HepG2 (cell line): ENCODE measurements around the gene TKFC. TPM values are rescaled to one million over a fixed set of nuclear protein-coding genes. Genes with fewer than 3 reads are reported as not detected.

Experiments used
- CENPX ChIP-seq: sonication (generic); formaldehyde crosslinking; IDR thresholded peaks from 2 replicates; pipeline ENCODE4 v1.9.0; 2021; ENCODE audit warnings: mild to moderate bottlenecking, missing genetic modification reagents, moderate library complexity
- CREM ChIP-seq, 2 experiments: sonication (generic) in 1 of 2; formaldehyde crosslinking in 1 of 2; IDR thresholded peaks; 2 replicates each; pipeline versions ENCODE4 v1.4.0 to v1.6.1; 2016 to 2020; ENCODE audit warnings: antibody characterized with exemption in 1 of 2, mild to moderate bottlenecking in 1 of 2, missing genetic modification reagents in 1 of 2
- ELF3 ChIP-seq: IDR thresholded peaks from 2 replicates; pipeline ENCODE4 v1.6.1; 2016; ENCODE audit warnings: missing genetic modification reagents, missing compliant biosample characterization
- GLI4 ChIP-seq: sonication (generic); formaldehyde crosslinking; IDR thresholded peaks from 2 replicates; pipeline ENCODE4 v1.5.1; 2020; ENCODE audit warnings: missing genetic modification reagents, mild to moderate bottlenecking, moderate library complexity, borderline replicate concordance
- HNRNPLL ChIP-seq: fragments of 200-400 bp; formaldehyde crosslinking; IDR thresholded peaks from 2 replicates; pipeline ENCODE4 v1.6.1; 2017; ENCODE audit warnings: mild to moderate bottlenecking, low read depth, low read length; ENCODE audit not compliant: poor library complexity, severe bottlenecking
- MED13 ChIP-seq: sonication (generic); formaldehyde crosslinking; IDR thresholded peaks from 2 replicates; pipeline ENCODE4 v1.5.0; 2020; ENCODE audit warnings: missing genetic modification reagents
- RCOR2 ChIP-seq: IDR thresholded peaks from 2 replicates; pipeline ENCODE4 v1.6.1; 2016; ENCODE audit warnings: missing biosample characterization, missing genetic modification reagents
- SMAD3 ChIP-seq: sonication (generic); formaldehyde crosslinking; IDR thresholded peaks from 2 replicates; pipeline ENCODE4 v1.4.0; 2020; ENCODE audit warnings: missing genetic modification reagents
- SMARCE1 ChIP-seq: fragments of 450-650 bp; IDR thresholded peaks from 2 replicates; pipeline ENCODE4 v1.6.1; 2017; ENCODE audit warnings: borderline replicate concordance
- YY1 ChIP-seq: IDR thresholded peaks from 2 replicates; pipeline ENCODE4 v1.6.1; 2011; ENCODE audit warnings: low read length, low read depth, moderate library complexity, mild to moderate bottlenecking; ENCODE audit not compliant: insufficient read depth, insufficient replicate concordance
- ZNF451 ChIP-seq: sonication (generic); formaldehyde crosslinking; IDR thresholded peaks from 2 replicates; pipeline ENCODE4 v1.5.0; 2020; ENCODE audit warnings: mild to moderate bottlenecking, missing genetic modification reagents
- ZNF616 ChIP-seq: sonication (generic); formaldehyde crosslinking; IDR thresholded peaks from 2 replicates; pipeline ENCODE4 v1.5.0; 2020; ENCODE audit warnings: low read depth, mild to moderate bottlenecking, missing genetic modification reagents
- ZNF777 ChIP-seq: sonication (generic); formaldehyde crosslinking; IDR thresholded peaks from 2 replicates; pipeline ENCODE4 v1.4.0; 2020; ENCODE audit warnings: missing genetic modification reagents
- polyA plus RNA-seq, 8 experiments: library from polyadenylated mRNA; depleted of rRNA in 3 of 8; stranded (reverse) in 7 of 8; unstranded in 1 of 8; fragments of >200 nt; fragmentation: Illumina TruSeq in 4 of 8; extraction: Trizol in 4 of 8; gene quantifications; 2 replicates each; pipeline versions ENCODE4 v1.2.1 to v1.2.3, GENCODE V29; 2011 to 2016; ENCODE audit warnings: low read depth in 4 of 8, missing spikeins in 1 of 8, mixed read lengths in 1 of 8; ENCODE audit not compliant: insufficient read depth in 1 of 8
- total RNA-seq, 5 experiments: library from RNA; depleted of rRNA; stranded (reverse); fragments of >200 nt; fragmentation: Illumina TruSeq; extraction: Trizol; gene quantifications; 2 replicates each; pipeline ENCODE4 v1.2.3, GENCODE V29; 2016; ENCODE audit warnings: low read depth in 1 of 5
- TF ChIP-seq, protein P1 (sequence below): sonication (generic); formaldehyde crosslinking; IDR thresholded peaks from 2 replicates; pipeline ENCODE4 v1.5.0; 2020; ENCODE audit warnings: mild to moderate bottlenecking, missing genetic modification reagents, borderline replicate concordance
- TF ChIP-seq, protein P2 (sequence below): sonication (generic); formaldehyde crosslinking; IDR thresholded peaks from 2 replicates; pipeline ENCODE4 v1.5.1; 2020; ENCODE audit warnings: missing genetic modification reagents, mild to moderate bottlenecking, borderline replicate concordance
- TF ChIP-seq, protein P3 (sequence below): sonication (generic); formaldehyde crosslinking; IDR thresholded peaks from 2 replicates; pipeline ENCODE4 v1.5.0; 2020; ENCODE audit warnings: mild to moderate bottlenecking, missing genetic modification reagents
- TF ChIP-seq, protein P4 (sequence below): sonication (generic); formaldehyde crosslinking; IDR thresholded peaks from 2 replicates; pipeline ENCODE4 v1.4.0; 2020; ENCODE audit warnings: mild to moderate bottlenecking, low read depth, missing genetic modification reagents
- TF ChIP-seq, protein P5 (sequence below): sonication (generic); formaldehyde crosslinking; IDR thresholded peaks from 2 replicates; pipeline ENCODE4 v1.5.0; 2020; ENCODE audit warnings: mild to moderate bottlenecking, missing genetic modification reagents

TKFC gene
- total and polyA plus RNA-seq, 2 of the 13 experiments (the other 11 are each of a cell fraction or from before 2014, with no cell fraction given), result 147 to 197 TPM

DNA sequence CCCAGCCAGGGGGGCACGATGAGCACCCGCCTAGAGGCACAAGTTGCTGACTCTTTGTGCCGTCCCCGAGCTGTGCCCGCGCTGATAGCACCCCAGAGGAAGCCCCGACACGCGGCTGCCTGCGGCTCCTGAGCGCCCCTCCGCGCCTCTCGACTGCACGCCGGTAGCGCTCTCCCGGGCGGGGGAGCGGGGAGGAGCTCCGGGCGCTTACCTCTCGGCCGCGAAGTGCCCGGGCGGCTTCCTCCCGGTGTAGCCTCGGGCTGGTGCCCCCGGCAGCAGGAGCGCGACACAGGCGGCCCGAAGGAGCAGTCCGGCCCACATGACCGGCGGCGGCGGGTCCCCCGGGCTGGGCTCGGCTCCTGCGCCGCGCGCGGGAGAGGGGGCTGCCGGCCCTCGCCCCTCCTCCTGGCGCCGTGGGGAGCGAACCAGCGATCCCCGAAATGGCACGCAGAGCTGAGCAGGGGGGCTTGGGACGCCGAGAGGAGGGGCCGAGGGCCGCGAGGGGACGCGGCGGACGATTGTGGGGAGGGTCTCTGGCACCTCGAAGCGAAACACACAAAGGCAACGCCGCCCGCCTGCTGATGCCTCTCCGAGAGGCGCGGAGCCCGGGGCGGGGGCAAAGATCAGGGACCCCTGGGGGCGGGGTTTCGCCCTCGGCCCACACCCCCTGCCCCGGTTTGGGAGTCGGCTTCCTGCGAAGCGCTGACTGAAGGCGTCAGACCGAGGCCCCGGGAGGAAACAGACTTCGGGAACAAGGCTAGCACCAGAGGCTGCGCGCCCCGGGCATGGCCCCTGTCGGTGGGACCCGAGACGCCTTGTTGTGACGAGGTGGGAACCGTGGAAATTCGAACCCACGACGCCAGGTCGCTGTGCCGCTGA, 38.1 kb upstream of the TKFC start, which contains the start of gene VWCE (continued):
- TF ChIP-seq, protein P1, sequence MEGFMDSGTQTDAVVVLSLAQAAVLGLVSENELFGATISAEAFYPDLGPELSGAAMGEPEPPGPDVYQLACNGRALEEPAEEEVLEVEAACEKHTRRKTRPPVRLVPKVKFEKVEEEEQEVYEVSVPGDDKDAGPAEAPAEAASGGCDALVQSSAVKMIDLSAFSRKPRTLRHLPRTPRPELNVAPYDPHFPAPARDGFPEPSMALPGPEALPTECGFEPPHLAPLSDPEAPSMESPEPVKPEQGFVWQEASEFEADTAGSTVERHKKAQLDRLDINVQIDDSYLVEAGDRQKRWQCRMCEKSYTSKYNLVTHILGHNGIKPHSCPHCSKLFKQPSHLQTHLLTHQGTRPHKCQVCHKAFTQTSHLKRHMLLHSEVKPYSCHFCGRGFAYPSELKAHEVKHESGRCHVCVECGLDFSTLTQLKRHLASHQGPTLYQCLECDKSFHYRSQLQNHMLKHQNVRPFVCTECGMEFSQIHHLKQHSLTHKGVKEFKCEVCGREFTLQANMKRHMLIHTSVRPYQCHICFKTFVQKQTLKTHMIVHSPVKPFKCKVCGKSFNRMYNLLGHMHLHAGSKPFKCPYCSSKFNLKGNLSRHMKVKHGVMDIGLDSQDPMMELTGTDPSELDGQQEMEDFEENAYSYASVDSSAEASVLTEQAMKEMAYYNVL (CRISPR knock-in tag), result 0 out of 2 replicates have a peak, but pooled peaks have one; percentile 53
- TF ChIP-seq ZNF451 (CRISPR knock-in tag) (no peak), HNRNPLL (peak; percentile 85), YY1 (no peak), SMARCE1 (no peak), ZNF616 (CRISPR knock-in tag) (no peak), CENPX (no peak), MED13 (CRISPR knock-in tag) (0 out of 2 replicates have a peak, but pooled peaks have one; percentile 16), GLI4 (CRISPR knock-in tag) (peak; percentile 37; the same call in 1 of the 2 replicates), ELF3 (CRISPR knock-in tag) (peak; percentile 35), RCOR2 (CRISPR knock-in tag) (no peak), SMAD3 (peak; percentile 64; the same call in 1 of the 2 replicates), ZNF777 (peak; percentile 35; the same call in 1 of the 2 replicates), CREM (IDR thresholded peaks at IDR 0.05) (peak; percentile 34; the same call in 1 of the 2 replicates), CREM (CRISPR knock-in tag; IDR thresholded peaks at IDR 0.05) (no peak)
- TF ChIP-seq, protein P2, sequence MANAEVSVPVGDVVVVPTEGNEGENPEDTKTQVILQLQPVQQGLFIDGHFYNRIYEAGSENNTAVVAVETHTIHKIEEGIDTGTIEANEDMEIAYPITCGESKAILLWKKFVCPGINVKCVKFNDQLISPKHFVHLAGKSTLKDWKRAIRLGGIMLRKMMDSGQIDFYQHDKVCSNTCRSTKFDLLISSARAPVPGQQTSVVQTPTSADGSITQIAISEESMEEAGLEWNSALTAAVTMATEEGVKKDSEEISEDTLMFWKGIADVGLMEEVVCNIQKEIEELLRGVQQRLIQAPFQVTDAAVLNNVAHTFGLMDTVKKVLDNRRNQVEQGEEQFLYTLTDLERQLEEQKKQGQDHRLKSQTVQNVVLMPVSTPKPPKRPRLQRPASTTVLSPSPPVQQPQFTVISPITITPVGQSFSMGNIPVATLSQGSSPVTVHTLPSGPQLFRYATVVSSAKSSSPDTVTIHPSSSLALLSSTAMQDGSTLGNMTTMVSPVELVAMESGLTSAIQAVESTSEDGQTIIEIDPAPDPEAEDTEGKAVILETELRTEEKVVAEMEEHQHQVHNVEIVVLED (CRISPR knock-in tag), result no peak
- TF ChIP-seq, protein P3, sequence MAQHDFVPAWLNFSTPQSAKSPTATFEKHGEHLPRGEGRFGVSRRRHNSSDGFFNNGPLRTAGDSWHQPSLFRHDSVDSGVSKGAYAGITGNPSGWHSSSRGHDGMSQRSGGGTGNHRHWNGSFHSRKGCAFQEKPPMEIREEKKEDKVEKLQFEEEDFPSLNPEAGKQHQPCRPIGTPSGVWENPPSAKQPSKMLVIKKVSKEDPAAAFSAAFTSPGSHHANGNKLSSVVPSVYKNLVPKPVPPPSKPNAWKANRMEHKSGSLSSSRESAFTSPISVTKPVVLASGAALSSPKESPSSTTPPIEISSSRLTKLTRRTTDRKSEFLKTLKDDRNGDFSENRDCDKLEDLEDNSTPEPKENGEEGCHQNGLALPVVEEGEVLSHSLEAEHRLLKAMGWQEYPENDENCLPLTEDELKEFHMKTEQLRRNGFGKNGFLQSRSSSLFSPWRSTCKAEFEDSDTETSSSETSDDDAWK (CRISPR knock-in tag), result no peak
- TF ChIP-seq, protein P4, sequence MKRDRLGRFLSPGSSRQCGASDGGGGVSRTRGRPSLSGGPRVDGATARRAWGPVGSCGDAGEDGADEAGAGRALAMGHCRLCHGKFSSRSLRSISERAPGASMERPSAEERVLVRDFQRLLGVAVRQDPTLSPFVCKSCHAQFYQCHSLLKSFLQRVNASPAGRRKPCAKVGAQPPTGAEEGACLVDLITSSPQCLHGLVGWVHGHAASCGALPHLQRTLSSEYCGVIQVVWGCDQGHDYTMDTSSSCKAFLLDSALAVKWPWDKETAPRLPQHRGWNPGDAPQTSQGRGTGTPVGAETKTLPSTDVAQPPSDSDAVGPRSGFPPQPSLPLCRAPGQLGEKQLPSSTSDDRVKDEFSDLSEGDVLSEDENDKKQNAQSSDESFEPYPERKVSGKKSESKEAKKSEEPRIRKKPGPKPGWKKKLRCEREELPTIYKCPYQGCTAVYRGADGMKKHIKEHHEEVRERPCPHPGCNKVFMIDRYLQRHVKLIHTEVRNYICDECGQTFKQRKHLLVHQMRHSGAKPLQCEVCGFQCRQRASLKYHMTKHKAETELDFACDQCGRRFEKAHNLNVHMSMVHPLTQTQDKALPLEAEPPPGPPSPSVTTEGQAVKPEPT (CRISPR knock-in tag), result no peak
- TF ChIP-seq, protein P5, sequence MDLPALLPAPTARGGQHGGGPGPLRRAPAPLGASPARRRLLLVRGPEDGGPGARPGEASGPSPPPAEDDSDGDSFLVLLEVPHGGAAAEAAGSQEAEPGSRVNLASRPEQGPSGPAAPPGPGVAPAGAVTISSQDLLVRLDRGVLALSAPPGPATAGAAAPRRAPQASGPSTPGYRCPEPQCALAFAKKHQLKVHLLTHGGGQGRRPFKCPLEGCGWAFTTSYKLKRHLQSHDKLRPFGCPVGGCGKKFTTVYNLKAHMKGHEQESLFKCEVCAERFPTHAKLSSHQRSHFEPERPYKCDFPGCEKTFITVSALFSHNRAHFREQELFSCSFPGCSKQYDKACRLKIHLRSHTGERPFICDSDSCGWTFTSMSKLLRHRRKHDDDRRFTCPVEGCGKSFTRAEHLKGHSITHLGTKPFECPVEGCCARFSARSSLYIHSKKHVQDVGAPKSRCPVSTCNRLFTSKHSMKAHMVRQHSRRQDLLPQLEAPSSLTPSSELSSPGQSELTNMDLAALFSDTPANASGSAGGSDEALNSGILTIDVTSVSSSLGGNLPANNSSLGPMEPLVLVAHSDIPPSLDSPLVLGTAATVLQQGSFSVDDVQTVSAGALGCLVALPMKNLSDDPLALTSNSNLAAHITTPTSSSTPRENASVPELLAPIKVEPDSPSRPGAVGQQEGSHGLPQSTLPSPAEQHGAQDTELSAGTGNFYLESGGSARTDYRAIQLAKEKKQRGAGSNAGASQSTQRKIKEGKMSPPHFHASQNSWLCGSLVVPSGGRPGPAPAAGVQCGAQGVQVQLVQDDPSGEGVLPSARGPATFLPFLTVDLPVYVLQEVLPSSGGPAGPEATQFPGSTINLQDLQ, result no peak
